Measurements from ENCODE around the gene KDM1B.
"Not testable (repeated sequence)": the region's sequence is repeated elsewhere in the genome, so short reads cannot be mapped to it uniquely, and the experiment has no call there.

The KDM1B gene

GRCh38 chr6:18151391-18151790 lies 3.8 kb upstream of the KDM1B start:
- in situ Hi-C loops (cut with HindIII; ENCODE audit: low sequenced_read_pairs), result not testable (repeated sequence)

- in situ Hi-C loops (cut with HindIII; ENCODE audit: low sequenced_read_pairs), result no loop called here
Observed at GRCh38 chr6:18151801-18152200, 3.4 kb upstream of the KDM1B start.

- in situ Hi-C loops (cut with HindIII; ENCODE audit: low sequenced_read_pairs), result no loop called here
Observed at GRCh38 chr6:18153311-18153703, 1.9 kb upstream of the KDM1B start.

- in situ Hi-C loops (cut with HindIII; ENCODE audit: low sequenced_read_pairs), result no loop called here
Observed at GRCh38 chr6:18154507-18155149, 594 bp upstream of the KDM1B start, which contains the start of gene TPMT. TPMT (minus strand) TSS chr6:18155077; CDS start chr6:18149127, 5,950 bp downstream.

- in situ Hi-C loops (cut with HindIII; ENCODE audit: low sequenced_read_pairs), result no loop called here
Observed at GRCh38 chr6:18155864-18156421, 721 bp downstream of the KDM1B start.

- in situ Hi-C loops (cut with HindIII; ENCODE audit: low sequenced_read_pairs), result no loop called here
Observed at GRCh38 chr6:18160911-18161310, 5.7 kb downstream of the KDM1B start.

- in situ Hi-C loops (cut with HindIII; ENCODE audit: low sequenced_read_pairs), result no loop called here
Observed at GRCh38 chr6:18161431-18161830, 6.2 kb downstream of the KDM1B start.

- in situ Hi-C loops (cut with HindIII; ENCODE audit: low sequenced_read_pairs), result no loop called here
Observed at GRCh38 chr6:18162401-18162800, 7.2 kb downstream of the KDM1B start.

- in situ Hi-C loops (cut with HindIII; ENCODE audit: low sequenced_read_pairs), result no loop called here
Observed at GRCh38 chr6:18165751-18166150, 10.5 kb downstream of the KDM1B start.

GRCh38 chr6:18166312-18167036 lies 11.3 kb downstream of the KDM1B start:
- in situ Hi-C loops (cut with HindIII; ENCODE audit: low sequenced_read_pairs), result no loop called here

- in situ Hi-C loops (cut with HindIII; ENCODE audit: low sequenced_read_pairs), result no loop called here
Observed at GRCh38 chr6:18168264-18168663, 13.0 kb downstream of the KDM1B start.

GRCh38 chr6:18171871-18172270 lies 16.6 kb downstream of the KDM1B start:
- in situ Hi-C loops (cut with HindIII; ENCODE audit: low sequenced_read_pairs), result no loop called here

GRCh38 chr6:18176198-18176597 lies 21.0 kb downstream of the KDM1B start:
- in situ Hi-C loops (cut with HindIII; ENCODE audit: low sequenced_read_pairs), result not testable (repeated sequence)

GRCh38 chr6:18177286-18177965 lies 22.2 kb downstream of the KDM1B start:
- in situ Hi-C loops (cut with HindIII; ENCODE audit: low sequenced_read_pairs), result no loop called here

- in situ Hi-C loops (cut with HindIII; ENCODE audit: low sequenced_read_pairs), result no loop called here
Observed at GRCh38 chr6:18178960-18179615, 23.9 kb downstream of the KDM1B start.

GRCh38 chr6:18179770-18180356 lies 24.6 kb downstream of the KDM1B start:
- in situ Hi-C loops (cut with HindIII; ENCODE audit: low sequenced_read_pairs), result no loop called here

GRCh38 chr6:18182568-18182967 lies 27.3 kb downstream of the KDM1B start:
- in situ Hi-C loops (cut with HindIII; ENCODE audit: low sequenced_read_pairs), result no loop called here

GRCh38 chr6:18183766-18184165 lies 28.5 kb downstream of the KDM1B start:
- in situ Hi-C loops (cut with HindIII; ENCODE audit: low sequenced_read_pairs), result no loop called here

GRCh38 chr6:18185624-18186023 lies 30.4 kb downstream of the KDM1B start:
- in situ Hi-C loops (cut with HindIII; ENCODE audit: low sequenced_read_pairs), result no loop called here

GRCh38 chr6:18186033-18186432 lies 30.8 kb downstream of the KDM1B start:
- in situ Hi-C loops (cut with HindIII; ENCODE audit: low sequenced_read_pairs), result no loop called here
